CD14-positive monocyte (primary cell): ENCODE results near the gene BCAS4. TPM values are rescaled to one million over a fixed set of nuclear protein-coding genes. Genes with fewer than 3 reads are reported as not detected.
A peak's percentile ranks its signal among the peaks of the same experiment; 100 is the strongest.

ENCODE experiments used
- DNase-seq, 3 donors: peaks; one replicate each; pipeline ENCODE4 v3.0.0-alpha.2; 2011 to 2022
- H2AFZ ChIP-seq: 2 replicates; pipeline ENCODE4 v1.6.0; 2012; ENCODE audit warnings: mild to moderate bottlenecking, low read depth, low read length, inconsistent platforms; ENCODE audit not compliant: insufficient read depth, poor library complexity, severe bottlenecking
- H3K27ac ChIP-seq, 2 donors: 1 replicate in 1 of 2; 2 replicates in 1 of 2; pipeline ENCODE4 v1.5.1; 2012 to 2013; ENCODE audit warnings: low read length in 2 of 2, control low read depth in 1 of 2, inconsistent platforms in 1 of 2, low read depth in 1 of 2, mild to moderate bottlenecking in 1 of 2
- H3K27me3 ChIP-seq, 2 donors: one replicate each; pipeline versions ENCODE4 v1.6.0 to v1.6.1; 2011 to 2013; ENCODE audit warnings: low read length in 2 of 2; ENCODE audit not compliant: control insufficient read depth in 2 of 2, insufficient read depth in 2 of 2
- H3K36me3 ChIP-seq, 2 donors: replicated peaks in 1 of 2; 1 replicate in 1 of 2; 2 replicates in 1 of 2; pipeline versions ENCODE4 v1.5.1 to v1.6.1; 2012 to 2013; ENCODE audit warnings: low read length in 2 of 2, control low read depth in 1 of 2, inconsistent platforms in 1 of 2, mild to moderate bottlenecking in 1 of 2; ENCODE audit not compliant: insufficient read depth in 2 of 2, control insufficient read depth in 1 of 2
- H3K4me1 ChIP-seq, 2 donors: 1 replicate in 1 of 2; 2 replicates in 1 of 2; pipeline versions ENCODE4 v1.5.1 to v1.6.1; 2012 to 2013; ENCODE audit warnings: low read length in 2 of 2, control low read depth in 1 of 2, inconsistent platforms in 1 of 2, mild to moderate bottlenecking in 1 of 2, moderate library complexity in 1 of 2; ENCODE audit not compliant: insufficient read depth in 2 of 2, control insufficient read depth in 1 of 2
- H3K4me2 ChIP-seq: replicated peaks from 2 replicates; pipeline ENCODE3; 2012; ENCODE audit warnings: low read length, moderate library complexity, mild to moderate bottlenecking; ENCODE audit not compliant: poor library complexity, severe bottlenecking; ENCODE audit errors: extremely low read depth
- H3K4me3 ChIP-seq, 3 experiments: fragments of 200-600 bp in 1 of 3; sonication (generic) in 1 of 3; replicated peaks in 1 of 3; 1 replicate in 2 of 3; 2 replicates in 1 of 3; pipeline ENCODE4 v1.5.1; 2011 to 2013; ENCODE audit warnings: low read length in 3 of 3, mild to moderate bottlenecking in 3 of 3, control low read depth in 2 of 3, low read depth in 2 of 3, inconsistent platforms in 1 of 3, moderate library complexity in 1 of 3
- H3K79me2 ChIP-seq: 2 replicates; pipeline ENCODE4 v1.6.0; 2012; ENCODE audit warnings: mild to moderate bottlenecking, control low read depth, inconsistent platforms, low read length, moderate library complexity; ENCODE audit not compliant: insufficient read depth
- H3K9ac ChIP-seq: 2 replicates; pipeline ENCODE4 v1.6.0; 2017; ENCODE audit warnings: low read length, mild to moderate bottlenecking; ENCODE audit not compliant: insufficient read depth, poor library complexity, severe bottlenecking
- H3K9me3 ChIP-seq, 2 donors: replicated peaks in 1 of 2; 1 replicate in 1 of 2; 2 replicates in 1 of 2; pipeline versions ENCODE4 v1.5.1 to v1.6.1; 2012 to 2013; ENCODE audit warnings: low read length in 2 of 2, control low read depth in 1 of 2; ENCODE audit not compliant: control insufficient read depth in 1 of 2, insufficient read depth in 1 of 2
- H4K20me1 ChIP-seq: 2 replicates; pipeline ENCODE4 v1.6.0; 2012; ENCODE audit warnings: mild to moderate bottlenecking, low read length, control low read depth, moderate library complexity; ENCODE audit not compliant: insufficient read depth
- H3K27ac Mint-ChIP-seq, 7 donors: one replicate each; pipeline ENCODE4 v1.8.0; 2020; ENCODE audit warnings: mild to moderate bottlenecking in 7 of 7, mixed read lengths in 7 of 7, moderate library complexity in 6 of 7, inconsistent platforms in 2 of 7
- H3K27me3 Mint-ChIP-seq, 3 donors: one replicate each; pipeline ENCODE4 v1.8.0; 2021 to 2022; ENCODE audit warnings: low read depth in 3 of 3, mild to moderate bottlenecking in 3 of 3, mixed read lengths in 3 of 3, moderate library complexity in 3 of 3, inconsistent platforms in 1 of 3
- H3K36me3 Mint-ChIP-seq, 2 donors: one replicate each; pipeline ENCODE4 v1.8.0; 2020; ENCODE audit warnings: mixed read lengths in 2 of 2, inconsistent platforms in 1 of 2, mild to moderate bottlenecking in 1 of 2
- H3K4me1 Mint-ChIP-seq: one replicate; pipeline ENCODE4 v1.8.0; 2020; ENCODE audit warnings: mild to moderate bottlenecking, mixed read lengths
- H3K4me3 Mint-ChIP-seq, 2 donors: one replicate each; pipeline ENCODE4 v1.8.0; 2020; ENCODE audit warnings: mild to moderate bottlenecking in 2 of 2, mixed read lengths in 2 of 2, moderate library complexity in 1 of 2
- H3K9me3 Mint-ChIP-seq, 7 donors: one replicate each; pipeline ENCODE4 v1.8.0; 2020 to 2022; ENCODE audit warnings: mixed read lengths in 7 of 7, mild to moderate bottlenecking in 6 of 7, moderate library complexity in 6 of 7, inconsistent platforms in 2 of 7
- CTCF ChIP-seq: fragments of 200-600 bp; IDR thresholded peaks from one replicate; pipeline ENCODE4 v1.8.0; 2022; ENCODE audit warnings: antibody characterized with exemption, mild to moderate bottlenecking
- WGBS: methylation state at CpG from one replicate; pipeline ENCODE4 v1.1.5; 2013; ENCODE audit warnings: missing lambda C conversion rate; ENCODE audit not compliant: insufficient coverage; 5-methylcytosine and 5-hydroxymethylcytosine counted together
- intact Hi-C, 2 donors: fragments of 100-400 bp; cut with micrococcal nuclease; formaldehyde crosslinking; loops; one replicate each; pipeline versions ENCODE4 v1.15.0 to v1.15.1; 2023
- polyA plus RNA-seq, 3 donors: library from polyadenylated mRNA; depleted of rRNA in 1 of 3; unstranded in 2 of 3; stranded (reverse) in 1 of 3; fragments of 300-500 nt in 2 of 3; fragments of >200 nt in 1 of 3; fragmentation: Illumina TruSeq in 2 of 3; gene quantifications; 1 replicate in 2 of 3; 2 replicates in 1 of 3; pipeline ENCODE4 v1.2.3, GENCODE V29; 2012 to 2021

Gene BCAS4
- polyA plus RNA-seq, 3 donors = 0.16 to 1.0 (median 0.69) TPM

- Histone ChIP-seq H3K4me2 (peak overlapping the region; percentile 74), H2AFZ (peak overlapping the region; percentile 86), H3K27me3 (peaks cover under 1 to 2% of the 10 kb centered on the region in 2 donors), H3K27ac (no peak overlapping the region), H3K4me3 (no peak overlapping the region), H3K9ac (no peak overlapping the region), H3K4me1 (peaks cover 26 to 33% of the 10 kb centered on the region in 2 donors), H3K9me3 (no peaks in the 10 kb centered on the region), H4K20me1 (no peaks in the 10 kb centered on the region), H3K79me2 (no peaks in the 10 kb centered on the region), H3K36me3 (no peaks in the 10 kb centered on the region)
- Mint-ChIP-seq H3K4me1 (peaks cover 23% of the 10 kb centered on the region), H3K27me3 (peaks cover 0 to 14% (median 6%) of the 10 kb centered on the region in 3 donors), H3K9me3 (no peaks in the 10 kb centered on the region), H3K4me3 (no peak overlapping the region), H3K36me3 (no peaks in the 10 kb centered on the region), H3K27ac (peak overlapping the region in 2 of 7 donors; percentile 48 to 50)
- no peak for TF ChIP-seq CTCF
- WGBS = 72% methylated on average over 4 of the region's 11 CpGs
- no peak for DNase-seq
- intact Hi-C loops = loop anchor here (5.0 to 10.0 kb wide), 2 partner anchors 137 to 145 kb away; partner anchors contain the start of gene ADNP (in 1 of the 2)
Measured at GRCh38 chr20:50789968-50790650, 4.8 kb upstream of the BCAS4 start.

- peak overlapping the region in 2 of 7 donors; percentile 46 to 73 for H3K27ac Mint-ChIP-seq
- Histone ChIP-seq H3K36me3 (no peaks in the 10 kb centered on the region), H3K4me2 (peak overlapping the region; percentile 74), H3K79me2 (no peaks in the 10 kb centered on the region), H3K4me1 (peaks cover 30 to 40% of the 10 kb centered on the region in 2 donors), H3K27ac (no peak overlapping the region), H3K9me3 (no peaks in the 10 kb centered on the region), H3K27me3 (peaks cover 7 to 8% of the 10 kb centered on the region in 2 donors), H3K4me3 (peak overlapping the region in 1 of 3 experiments; percentile 52), H2AFZ (peak overlapping the region; percentile 86), H3K9ac (peak overlapping the region; percentile 18), H4K20me1 (no peaks in the 10 kb centered on the region)
- H3K4me1 Mint-ChIP-seq = peaks cover 27% of the 10 kb centered on the region
- no peaks in the 10 kb centered on the region for H3K9me3 Mint-ChIP-seq
- H3K36me3 Mint-ChIP-seq = no peaks in the 10 kb centered on the region
- DNase-seq = peak; percentile 49 to 58 (median 55)
- intact Hi-C loops = loop anchor here (5.0 to 10.0 kb wide), 2 partner anchors 137 to 144 kb away; partner anchors contain the start of gene ADNP (in 1 of the 2)
- H3K27me3 Mint-ChIP-seq = peaks cover 4 to 20% (median 8%) of the 10 kb centered on the region in 3 donors
- peak; percentile 67 for TF ChIP-seq CTCF
- WGBS = 2% methylated on average over 18 of the region's 23 CpGs
- peak overlapping the region in 1 of 2 donors; percentile 31 for H3K4me3 Mint-ChIP-seq
Measured at GRCh38 chr20:50790651-50791277, 4.1 kb upstream of the BCAS4 start.
